ENCODE data around the gene KCNIP2.

- TF ChIP-seq CTCF (conservative IDR thresholded peaks at IDR 0.05 in 1 of 2, IDR thresholded peaks at IDR 0.05 in 1 of 2; ENCODE audit: low read depth in 1 of 2, low read length in 2 of 2) (no peak), EZH2 (IDR thresholded peaks at IDR 0.05; ENCODE audit: low read length, missing control alignments) (no peak)
Measured at GRCh38 chr10:101830322-101831168, 13.1 kb downstream of the KCNIP2 start.

All from fibroblast of lung (primary cell).